Activated CD8-positive, alpha-beta memory T cell treated with anti-CD3 and anti-CD28 coated beads for 36 hours (primary cell): ENCODE data around the gene KLC1. TPM values are rescaled to one million over a fixed set of nuclear protein-coding genes. Genes with fewer than 3 reads are reported as not detected.

ENCODE experiments used
- CTCF ChIA-PET: fragments of 350-600 bp; sonication (Branson Sonifier 250); formaldehyde crosslinking; loops from one replicate; lab custom pipeline; 2021; ENCODE audit warnings: antibody characterized with exemption; lab: Charles Lee
- POLR2A ChIA-PET: fragments of 350-600 bp; sonication (Branson Sonifier 250); formaldehyde crosslinking; loops from one replicate; lab custom pipeline; 2021; ENCODE audit warnings: antibody characterized with exemption; lab: Charles Lee
- total RNA-seq, 2 experiments: library from RNA; stranded (reverse); gene quantifications; one replicate each; pipeline ENCODE4 v1.2.3, GENCODE V29; 2021

KLC1 gene
- total RNA-seq, 2 experiments from 2014 or later = 120 to 130 TPM

DNA sequence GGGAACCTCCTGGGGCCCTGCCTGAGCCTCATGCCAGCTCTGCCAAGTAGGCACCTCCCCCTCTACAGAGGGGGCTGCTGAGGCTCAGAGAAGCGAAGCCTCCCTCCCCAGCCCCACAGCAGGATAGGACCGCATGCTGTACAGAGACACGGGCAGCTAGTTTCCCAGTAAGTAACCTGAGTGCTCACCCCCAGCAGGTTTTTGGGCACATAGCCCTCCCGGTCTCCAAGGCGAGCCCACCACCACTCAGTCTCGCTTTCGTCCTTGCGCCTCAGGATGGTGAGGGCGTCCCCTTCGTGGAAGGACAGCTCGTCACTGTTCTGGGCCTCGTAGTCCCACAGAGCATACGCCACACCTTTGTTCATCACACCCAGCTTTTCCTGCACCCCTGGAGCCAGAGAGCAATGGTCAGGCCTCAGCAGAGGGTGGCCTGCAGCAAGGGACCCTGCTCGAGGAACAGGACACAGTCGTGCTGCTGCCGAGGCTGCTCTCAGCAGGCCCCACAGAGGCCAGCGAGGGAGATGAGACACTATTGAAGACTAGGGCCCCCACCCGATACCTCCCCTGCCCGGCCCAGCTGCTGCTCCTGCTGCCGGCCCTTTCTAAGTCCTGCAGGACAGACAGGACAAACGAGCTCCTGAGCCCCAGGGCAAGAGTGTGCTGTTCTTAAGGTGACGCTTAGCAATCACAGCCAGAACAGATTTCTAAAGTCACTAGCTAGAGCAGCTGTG, 107.0 kb downstream of the KLC1 start:
- CTCF ChIA-PET = no interaction called here
- POLR2A ChIA-PET = no interaction called here

- ChIA-PET CTCF (no interaction called here), POLR2A (no interaction called here)
Measured at GRCh38 chr14:103736546-103737431, 107.8 kb downstream of the KLC1 start.

GRCh38 chr14:103737432-103738045, 108.5 kb downstream of the KLC1 start:
- POLR2A ChIA-PET = no interaction called here
- CTCF ChIA-PET = no interaction called here

GRCh38 chr14:103738166-103738565, 109.2 kb downstream of the KLC1 start:
- CTCF ChIA-PET = no interaction called here
- POLR2A ChIA-PET = no interaction called here

DNA sequence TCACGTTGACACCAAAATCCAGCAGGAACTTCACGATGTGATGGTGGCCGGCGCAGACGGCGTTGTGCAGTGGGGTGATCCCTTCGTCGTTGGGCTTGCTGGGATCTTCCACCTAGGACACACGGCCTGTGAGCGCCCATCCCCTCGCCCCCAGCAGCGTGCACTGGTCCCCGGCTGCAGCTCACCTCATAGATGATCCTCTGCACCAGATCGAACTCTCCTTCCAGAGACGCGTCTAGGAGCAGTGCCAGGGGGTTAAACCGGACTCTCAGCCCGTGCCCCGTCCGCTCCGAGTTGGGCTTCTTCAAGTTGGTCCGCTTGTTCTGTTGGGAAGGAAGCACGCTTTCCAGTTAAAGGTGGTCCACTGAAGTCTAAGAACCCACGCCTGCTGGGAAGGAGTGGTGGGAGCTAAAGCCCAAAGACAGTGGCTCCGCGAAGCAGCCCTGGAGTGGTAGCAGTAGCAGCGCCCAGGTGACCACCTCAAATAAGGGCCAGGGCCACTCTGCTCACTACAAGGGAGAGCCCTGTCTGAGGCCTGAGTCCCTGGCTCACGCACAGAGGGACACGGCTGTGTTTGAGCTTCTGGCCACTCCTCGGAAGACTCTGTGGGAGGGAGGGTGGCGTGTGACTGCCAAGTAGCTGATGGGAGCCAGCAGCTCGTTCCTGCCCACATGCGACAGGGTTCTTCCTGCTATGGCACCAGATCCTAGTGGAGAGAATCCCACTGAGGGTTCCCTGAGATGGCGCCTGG, 109.9 kb downstream of the KLC1 start:
- POLR2A ChIA-PET = no interaction called here
- CTCF ChIA-PET = no interaction called here

DNA sequence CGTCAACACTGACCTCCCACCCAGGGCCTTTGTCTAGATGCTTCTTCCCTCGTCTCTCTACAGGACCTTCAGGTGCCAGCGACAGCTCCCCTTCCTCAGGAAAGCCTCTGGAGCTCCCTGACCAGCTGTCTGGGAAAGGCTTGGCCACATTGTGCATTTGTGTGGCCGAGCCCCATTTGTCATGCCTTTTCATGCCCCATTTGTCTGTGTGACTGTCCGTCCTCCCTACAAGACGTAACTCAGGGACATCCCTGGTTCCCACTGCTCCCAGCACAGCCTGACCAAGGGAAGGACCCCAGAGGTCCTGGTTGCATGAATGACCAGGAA, 110.4 kb downstream of the KLC1 start:
- ChIA-PET POLR2A (no interaction called here), CTCF (no interaction called here)

DNA sequence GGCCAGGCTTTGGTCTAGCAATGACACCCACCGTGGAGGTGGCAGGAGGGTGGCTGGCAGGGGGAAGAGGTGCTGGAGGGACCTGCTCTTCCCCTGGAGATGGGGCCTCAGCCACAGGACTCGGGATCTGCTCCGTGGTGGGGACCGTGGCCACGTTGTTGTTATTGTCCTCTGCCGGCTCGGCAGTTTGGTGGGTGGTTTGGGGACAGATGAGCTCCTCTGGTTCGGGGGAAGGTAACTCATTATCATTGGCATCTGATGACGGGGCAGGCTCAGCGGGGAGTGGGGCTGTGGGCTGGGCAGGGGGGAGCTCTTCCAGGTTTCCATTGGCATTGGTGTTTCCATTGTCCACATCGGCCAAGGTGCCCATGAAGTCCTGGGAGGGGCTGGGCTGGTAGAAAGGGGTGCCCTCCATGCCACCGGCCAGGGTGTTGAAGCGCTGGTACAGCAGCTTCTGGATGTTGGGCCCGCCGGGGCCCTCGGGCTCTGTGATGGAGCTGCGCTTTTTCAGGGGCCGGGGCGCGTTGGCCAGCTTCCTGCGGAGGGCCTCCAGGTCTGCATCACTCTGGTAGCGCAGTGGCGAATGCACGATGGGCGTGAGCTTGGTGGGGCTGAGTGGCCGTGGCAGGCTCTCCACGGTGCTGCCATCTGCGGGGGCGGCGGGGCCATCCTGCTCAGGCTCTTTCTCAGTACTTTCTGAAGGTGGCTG, 110.9 kb downstream of the KLC1 start:
- CTCF ChIA-PET = interaction anchor here (1.2 kb wide), 1 partner anchor 12 kb away, joined by 3 read pairs; no protein-coding TSS in a partner anchor
- POLR2A ChIA-PET = no interaction called here

- ChIA-PET POLR2A (no interaction called here), CTCF (interaction anchor here (1.2 kb wide), 1 partner anchor 10 kb away, joined by 3 read pairs; no protein-coding TSS in a partner anchor)
Measured at GRCh38 chr14:103740991-103741689, 112.1 kb downstream of the KLC1 start.

DNA sequence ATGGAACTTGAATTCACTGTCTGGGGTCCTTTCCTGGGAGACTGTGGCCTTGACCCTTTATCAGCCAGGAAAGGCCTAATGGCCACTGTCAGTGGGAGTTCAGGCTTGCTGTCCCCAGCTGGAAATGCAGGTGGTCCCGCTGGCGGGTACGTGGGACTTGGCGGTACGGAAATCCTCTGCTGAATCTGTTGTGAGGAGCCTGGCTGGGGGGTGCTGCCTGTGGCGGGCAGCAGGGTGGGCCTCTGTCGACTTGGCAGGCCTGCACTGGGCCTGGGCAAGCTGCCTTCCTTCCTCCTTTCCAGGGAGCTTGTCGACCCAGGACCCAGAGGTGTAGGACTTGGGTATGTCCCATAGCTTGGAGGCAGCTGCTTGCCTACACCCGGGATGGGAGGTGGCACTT, 112.9 kb downstream of the KLC1 start:
- ChIA-PET CTCF (no interaction called here), POLR2A (no interaction called here)

DNA sequence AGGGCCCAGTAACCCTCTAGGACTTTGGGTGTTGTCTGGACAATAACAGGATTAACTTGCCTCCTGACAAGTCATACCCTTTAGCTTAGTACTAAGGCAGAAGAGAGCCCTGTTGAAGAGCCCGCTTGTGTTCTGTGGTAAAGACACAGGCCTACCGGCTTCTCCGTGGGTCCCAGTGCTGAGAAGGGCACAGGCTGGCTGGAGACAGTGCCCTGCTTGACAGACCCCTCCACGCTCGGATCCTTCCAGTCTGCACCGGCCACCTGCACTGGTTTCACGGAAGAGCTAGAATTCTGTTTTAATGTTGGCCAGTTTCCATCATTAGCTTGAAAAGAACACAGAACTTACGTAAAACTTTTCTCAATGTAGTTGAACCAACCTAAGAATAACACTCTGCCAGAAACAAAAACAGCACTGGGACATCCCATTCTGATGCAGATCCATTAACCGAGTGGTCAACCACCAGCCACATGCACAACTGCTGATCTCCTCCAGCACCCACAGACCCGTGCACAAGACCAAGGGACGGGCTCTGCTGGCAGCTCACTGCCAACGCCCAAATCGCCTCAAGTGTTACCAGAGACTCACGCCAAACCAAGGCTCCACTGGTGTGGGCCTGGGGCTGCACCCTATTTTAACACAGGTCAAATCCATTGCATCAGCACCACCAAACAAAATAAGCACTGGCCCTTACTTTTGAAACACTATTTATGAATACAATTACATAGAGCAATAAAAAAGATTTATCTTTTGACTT, 113.7 kb downstream of the KLC1 start:
- CTCF ChIA-PET = no interaction called here
- POLR2A ChIA-PET = no interaction called here

DNA sequence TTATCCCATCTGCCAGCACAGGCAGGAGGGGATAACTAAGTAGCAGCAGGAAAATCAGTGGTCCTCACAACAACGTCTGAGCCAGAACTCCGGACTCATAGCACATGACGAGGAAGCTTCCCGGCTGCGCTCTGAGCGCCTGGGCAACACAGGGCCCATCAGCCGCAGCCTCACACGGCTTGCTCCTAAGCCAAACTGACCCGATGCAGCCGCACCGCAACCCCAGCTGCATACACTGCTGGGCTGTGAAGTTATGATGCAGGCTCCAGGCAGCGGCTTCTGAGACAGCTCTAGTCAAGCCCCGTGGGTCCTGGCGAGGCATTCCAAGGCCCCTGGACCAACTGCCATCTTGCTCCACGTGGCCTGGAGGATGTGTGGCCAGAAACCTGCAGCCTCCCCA, 114.7 kb downstream of the KLC1 start:
- CTCF ChIA-PET = no interaction called here

GRCh38 chr14:103744621-103745395, 115.8 kb downstream of the KLC1 start:
- ChIA-PET POLR2A (no interaction called here), CTCF (no interaction called here)

More for the DNA sequence above, 114.7 kb downstream of the KLC1 start:
- POLR2A ChIA-PET = no interaction called here

GRCh38 chr14:103745424-103745823, 116.4 kb downstream of the KLC1 start:
- POLR2A ChIA-PET = no interaction called here
- CTCF ChIA-PET = no interaction called here

GRCh38 chr14:103746701-103747100, 117.7 kb downstream of the KLC1 start:
- ChIA-PET CTCF (no interaction called here), POLR2A (no interaction called here)

GRCh38 chr14:103748534-103748857, 119.5 kb downstream of the KLC1 start:
- ChIA-PET POLR2A (no interaction called here), CTCF (no interaction called here)

- ChIA-PET POLR2A (no interaction called here), CTCF (no interaction called here)
Measured at GRCh38 chr14:103749452-103749851, 120.4 kb downstream of the KLC1 start.

GRCh38 chr14:103749860-103750259, 120.8 kb downstream of the KLC1 start:
- CTCF ChIA-PET = no interaction called here

More at GRCh38 chr14:103749860-103750259, 120.8 kb downstream of the KLC1 start:
- POLR2A ChIA-PET = no interaction called here
